Spleen (tissue), 7 donors: ENCODE data around the gene CHN1.

ENCODE experiments used
- CTCF ChIP-seq, 11 experiments: fragments of 200-600 bp in 7 of 11; fragments of 450-650 bp in 4 of 11; sonication (generic) in 4 of 11; IDR thresholded peaks in 8 of 11; conservative IDR thresholded peaks in 3 of 11; 1 replicate in 7 of 11; 2 replicates in 4 of 11; pipeline versions ENCODE4 v1.4.0 to v1.8.0; 2016 to 2021; ENCODE audit warnings: antibody characterized with exemption in 11 of 11, inconsistent platforms in 4 of 11, mild to moderate bottlenecking in 1 of 11
- POLR2A ChIP-seq, 3 donors: fragments of 450-650 bp; IDR thresholded peaks; one replicate each; pipeline ENCODE4 v1.5.1; 2017; ENCODE audit warnings: antibody characterized with exemption in 3 of 3, mild to moderate bottlenecking in 1 of 3
- donor health status: DM: no; HTN: no; CAD: no; lungs with moderate emphysema.
- donor health status: DM: no; HTN: no; CAD: no.
- donor health status: DM: no; HTN: no; CAD: no.

GRCh38 chr2:174835797-174836255 is 169.4 kb downstream of the CHN1 start:
- TF ChIP-seq POLR2A (IDR thresholded peaks at IDR 0.05): no peak
- no peak for TF ChIP-seq CTCF (IDR thresholded peaks at IDR 0.05 in 8 of 11, conservative IDR thresholded peaks at IDR 0.05 in 3 of 11)
